GM19023 (cell line): Measurements from ENCODE around the gene EIPR1.
"Not testable (repeated sequence)": the region's sequence is repeated elsewhere in the genome, so short reads cannot be mapped to it uniquely, and the experiment has no call there.

Source experiments
- ATAC-seq: cut with Tn5 transposase; IDR thresholded peaks from one replicate; pipeline ENCODE4 v1.9.1; 2021; ENCODE audit warnings: mild to moderate bottlenecking, moderate library complexity; ENCODE audit not compliant: unreplicated experiment

The EIPR1 gene

DNA sequence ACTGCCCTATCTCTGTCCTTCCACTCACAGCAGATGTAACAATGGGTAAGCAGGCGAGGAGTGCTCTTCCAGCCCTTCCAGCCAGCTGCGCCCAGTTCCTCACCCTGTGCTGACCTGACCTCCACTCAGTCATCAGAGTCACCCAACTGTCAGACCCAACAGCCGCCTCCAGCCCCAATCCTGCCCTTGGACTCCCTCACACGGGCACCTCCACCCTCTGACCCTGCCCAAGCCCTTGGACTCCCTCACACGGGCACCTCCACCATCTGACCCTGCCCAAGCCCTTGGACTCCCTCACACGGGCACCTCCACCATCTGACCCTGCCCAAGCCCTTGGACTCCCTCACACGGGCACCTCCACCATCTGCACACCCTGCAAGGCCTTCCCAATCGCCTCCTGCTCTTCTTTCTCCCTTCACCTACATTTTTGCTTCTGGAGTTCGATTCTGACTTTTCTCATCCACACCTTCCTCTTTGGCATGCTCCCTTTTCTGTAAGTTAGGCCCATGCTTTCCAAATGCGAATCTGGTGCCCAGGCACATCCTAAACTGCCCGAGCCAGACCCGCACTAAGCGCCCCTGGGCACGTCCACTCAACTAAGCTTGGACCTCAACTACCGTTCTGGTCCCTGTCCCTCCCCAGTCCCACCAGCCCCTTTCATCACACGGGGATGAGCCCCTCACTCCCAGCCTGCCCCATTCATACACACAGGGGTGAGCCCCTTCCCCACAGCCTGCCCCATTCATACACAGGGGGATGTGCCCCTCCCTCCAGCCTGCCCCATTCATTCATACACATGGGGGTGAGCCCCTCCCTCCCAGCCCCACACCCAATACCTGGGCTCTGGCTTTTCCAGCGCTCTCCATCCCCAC is 15.9 kb downstream of the EIPR1 start:
- ATAC-seq = no peak

DNA sequence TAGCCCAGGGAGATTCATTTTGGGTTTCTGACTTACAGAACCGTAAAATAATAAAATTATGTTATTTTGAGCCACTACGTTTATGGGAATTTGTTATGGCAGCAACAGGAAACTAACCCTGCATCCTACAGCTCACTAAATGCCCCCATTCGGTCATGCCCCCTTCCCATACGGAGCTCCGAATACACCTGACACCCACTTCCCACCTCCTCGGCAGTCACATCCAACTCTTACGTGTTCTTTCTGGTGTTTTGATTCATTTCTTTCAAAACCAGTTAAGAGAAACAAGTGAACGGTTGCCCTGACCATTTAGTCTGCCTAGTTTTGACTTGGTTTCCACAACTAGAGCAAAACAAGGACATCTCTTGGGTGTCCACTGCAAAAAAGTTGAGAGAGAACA is 19.7 kb downstream of the EIPR1 start:
- no peak for ATAC-seq

DNA sequence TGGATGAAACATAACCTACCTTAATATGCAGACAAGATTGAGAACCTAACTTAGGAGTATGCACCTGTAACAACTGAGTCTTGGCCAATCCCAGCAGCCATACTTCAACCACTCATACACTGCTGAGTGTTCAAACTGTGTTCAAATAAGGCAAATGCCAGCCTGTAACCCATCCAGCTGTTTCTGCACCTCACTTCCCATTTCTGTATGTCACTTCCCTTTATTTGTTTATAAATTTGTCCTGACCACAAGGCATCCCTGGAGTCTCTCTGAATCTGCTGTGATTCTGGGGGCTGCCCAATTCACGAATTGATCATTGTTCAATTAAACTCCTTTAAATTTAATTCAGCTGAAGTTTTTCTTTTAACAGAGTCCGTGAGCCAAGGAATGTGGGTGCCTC is 20.2 kb downstream of the EIPR1 start:
- not testable (repeated sequence) for ATAC-seq

DNA sequence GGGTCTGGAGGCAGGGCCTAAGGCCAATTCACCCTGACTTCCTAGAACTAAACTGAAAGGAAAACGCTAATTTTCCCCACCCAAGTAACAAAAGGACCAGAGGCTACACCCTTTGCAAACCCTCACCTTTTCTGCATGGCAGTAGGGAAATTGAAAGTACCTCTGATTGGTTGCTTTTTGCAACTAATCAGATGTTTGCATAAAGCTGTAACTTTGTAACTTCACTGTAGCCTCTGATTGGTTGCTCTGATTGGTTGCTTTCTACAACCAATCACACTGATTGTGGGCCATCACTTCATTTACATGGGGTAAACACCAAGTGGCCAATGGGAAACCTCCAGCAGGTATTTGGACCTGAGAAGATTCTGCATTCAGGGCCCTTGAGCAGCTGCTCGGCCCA is 20.8 kb downstream of the EIPR1 start:
- ATAC-seq = no peak

DNA sequence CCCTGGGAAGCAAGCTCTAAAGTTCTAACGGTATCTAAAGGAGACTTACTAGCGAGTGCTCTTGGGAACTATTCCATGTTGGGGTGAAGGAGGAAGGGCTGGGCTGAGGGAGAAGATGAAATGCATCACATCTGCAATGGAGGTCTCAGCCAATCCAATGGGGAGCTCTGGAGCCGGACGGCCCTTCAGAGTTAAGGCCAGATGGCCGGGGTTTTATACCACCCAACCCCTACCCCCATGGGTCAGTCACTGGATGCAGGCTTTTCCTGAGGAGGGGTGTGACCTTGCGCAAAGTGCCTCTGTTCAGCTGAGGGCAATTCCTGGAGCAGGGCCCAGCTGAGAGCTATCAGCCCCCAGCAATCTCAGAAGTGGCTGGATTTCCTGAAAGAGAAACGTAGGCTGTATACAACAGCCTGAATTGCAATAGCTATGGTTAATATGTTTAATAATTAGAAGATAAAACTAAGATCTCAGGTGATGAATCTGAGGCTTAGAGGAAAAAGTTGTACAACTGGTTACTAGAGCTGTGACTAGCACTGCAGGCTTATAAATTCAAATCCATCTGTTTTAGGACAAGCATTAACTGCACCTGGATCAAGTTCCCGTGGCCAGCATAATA is 21.6 kb downstream of the EIPR1 start:
- ATAC-seq = no peak

DNA sequence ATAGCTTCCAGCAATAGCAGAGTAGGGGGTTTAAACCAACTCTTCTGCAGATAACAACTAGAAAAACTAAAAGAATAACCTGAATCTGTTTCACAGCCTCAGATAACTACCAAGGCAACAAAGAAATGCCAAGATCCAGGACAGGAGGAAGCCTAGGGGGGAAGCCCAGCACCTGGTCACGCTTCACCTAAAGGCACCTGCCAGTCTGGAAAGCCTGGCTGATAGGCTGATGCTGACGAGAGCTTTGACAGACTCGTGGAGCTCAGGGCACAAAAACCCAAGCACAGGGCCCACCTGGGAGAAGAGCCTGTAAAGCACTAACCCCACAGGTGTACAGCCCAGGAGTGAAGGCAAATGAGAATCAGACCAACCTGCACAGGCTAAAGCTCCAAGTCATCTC is 22.6 kb downstream of the EIPR1 start:
- ATAC-seq = no peak

DNA sequence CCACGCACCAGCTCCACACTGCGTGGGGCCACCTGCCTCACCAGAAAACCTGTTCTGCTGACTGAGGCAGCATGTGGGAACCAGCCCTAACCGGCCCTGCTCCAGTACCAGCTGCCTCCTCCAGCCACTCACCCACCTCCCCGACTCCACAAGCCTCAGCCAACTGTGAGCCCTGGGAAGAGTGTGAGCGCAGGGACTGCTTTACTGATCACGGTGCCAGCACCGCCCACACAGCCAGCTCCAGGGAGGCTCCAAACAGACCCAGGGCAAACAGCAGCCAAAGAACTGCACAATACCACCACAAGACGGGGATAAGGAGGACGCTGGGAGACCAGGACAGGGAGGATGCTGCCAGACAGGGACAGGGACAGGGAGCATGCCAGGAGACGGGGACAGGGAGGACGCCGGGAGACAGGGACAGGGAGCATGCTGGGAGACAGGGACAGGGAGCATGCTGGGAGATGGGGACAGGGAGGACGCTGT is 28.4 kb downstream of the EIPR1 start:
- no peak for ATAC-seq

DNA sequence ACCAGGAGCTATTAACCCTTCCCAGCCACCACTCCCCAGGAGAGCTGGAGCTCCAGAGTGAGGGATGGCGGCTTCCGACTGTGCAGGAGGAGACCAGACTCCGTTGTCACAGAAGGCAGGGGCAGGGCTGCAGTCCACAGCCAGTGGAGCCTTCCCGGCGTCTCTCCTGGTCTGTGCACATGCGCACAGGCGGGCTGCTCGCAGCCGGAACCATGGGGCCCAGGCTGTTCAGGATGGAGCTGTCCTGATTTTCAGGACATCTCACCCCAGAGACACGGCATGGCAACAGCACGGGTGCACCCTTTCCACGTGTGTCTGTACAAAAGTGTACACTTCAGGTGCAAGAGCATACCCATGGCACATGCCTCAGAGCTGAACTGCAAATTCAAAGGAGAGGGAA is 28.9 kb downstream of the EIPR1 start:
- ATAC-seq = no peak

DNA sequence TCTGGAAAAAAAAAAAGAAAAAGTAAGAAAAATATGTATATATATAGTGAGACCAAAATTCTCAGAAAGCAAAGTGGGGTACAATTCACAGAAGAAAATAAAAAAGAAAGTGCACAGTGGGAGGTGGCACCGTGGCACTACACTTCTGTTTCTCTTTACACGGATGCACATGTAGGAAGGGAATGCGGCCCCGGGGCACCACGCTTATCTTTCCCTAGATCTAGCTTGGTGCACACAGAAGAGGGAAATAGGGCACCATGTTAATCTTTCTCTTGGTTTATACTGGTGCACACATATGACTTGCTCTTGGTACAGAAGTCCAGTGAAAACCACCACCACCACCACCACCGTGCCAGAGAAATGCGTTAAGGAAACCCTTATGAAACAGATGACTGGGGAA is 32.0 kb downstream of the EIPR1 start:
- ATAC-seq = no peak

DNA sequence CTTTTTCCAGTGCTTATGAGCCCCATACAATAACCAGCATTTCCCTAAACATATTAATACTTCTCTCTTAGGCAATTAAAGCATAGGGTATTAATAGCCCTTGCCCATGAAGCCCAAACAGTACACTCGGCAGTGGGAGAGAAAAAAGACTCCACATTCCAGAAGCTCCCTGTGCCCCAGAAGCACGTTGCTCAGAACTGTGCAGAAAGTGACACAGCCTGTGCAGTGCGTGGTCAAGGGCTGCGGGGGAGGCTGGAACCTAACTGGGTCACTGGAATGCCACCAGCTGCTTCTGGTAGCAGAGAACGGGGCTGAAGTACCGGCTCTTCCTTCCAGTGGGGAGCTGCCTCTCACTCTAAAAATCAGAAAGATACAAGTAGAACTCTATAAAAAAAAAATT is 32.7 kb downstream of the EIPR1 start:
- ATAC-seq = no peak

DNA sequence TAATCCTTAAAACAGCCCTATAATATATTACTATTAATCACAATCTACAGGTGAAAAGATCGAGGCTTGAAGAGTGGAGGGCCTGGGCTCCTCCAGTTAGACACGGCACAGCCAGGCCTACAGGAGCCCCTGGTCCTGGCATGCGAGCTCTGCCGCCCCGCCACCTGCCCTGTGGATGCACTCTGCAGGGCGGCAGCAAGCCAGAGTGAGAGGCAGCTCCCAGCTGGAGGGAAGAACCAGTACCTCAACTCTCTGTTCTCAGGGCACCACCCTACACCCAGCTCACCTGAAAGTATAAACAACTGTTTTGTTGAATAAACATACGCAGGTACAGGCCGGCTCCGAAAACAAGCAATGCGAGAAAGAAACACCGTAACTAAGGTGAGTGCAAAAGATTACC is 34.6 kb downstream of the EIPR1 start:
- ATAC-seq = no peak

DNA sequence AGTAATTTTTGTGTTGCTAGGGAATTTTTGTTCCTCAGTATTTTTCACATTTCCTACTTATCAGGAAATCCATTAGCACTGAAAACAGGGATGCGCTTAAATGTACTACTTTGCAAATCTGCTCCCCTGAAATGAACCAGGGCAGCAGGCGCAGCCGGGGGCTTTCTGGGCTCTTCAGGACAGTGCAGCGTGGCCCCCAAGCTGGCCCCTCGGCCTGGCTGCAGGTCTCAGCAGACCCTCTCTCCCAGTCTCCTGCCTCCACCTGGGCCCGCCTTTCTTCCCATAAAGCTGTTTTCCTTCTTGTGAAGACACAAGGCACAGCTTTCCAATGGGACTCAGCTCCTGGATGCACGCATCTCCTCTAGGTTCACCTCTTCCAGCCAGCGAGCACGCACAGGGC is 35.3 kb downstream of the EIPR1 start:
- ATAC-seq = no peak

DNA sequence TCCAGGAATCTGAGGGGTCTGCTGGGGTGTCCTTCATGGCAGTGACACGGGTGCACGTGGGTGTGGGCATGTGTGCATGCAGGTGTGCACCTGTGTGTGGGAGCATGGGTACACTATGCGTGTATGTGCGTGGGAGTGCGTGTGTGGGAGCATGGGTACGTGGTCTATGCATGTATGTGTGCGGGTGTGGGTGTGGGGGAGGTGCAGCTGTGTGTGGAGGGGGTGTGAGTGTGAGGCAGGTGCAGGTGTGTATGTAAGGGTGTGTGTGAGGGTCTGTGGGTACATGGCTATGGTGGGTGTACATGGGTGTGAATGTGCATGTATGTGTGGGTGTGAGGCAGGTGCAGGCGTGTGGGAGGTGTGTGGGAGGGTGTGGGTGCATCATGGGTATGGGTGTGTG is 36.3 kb downstream of the EIPR1 start:
- no peak for ATAC-seq

DNA sequence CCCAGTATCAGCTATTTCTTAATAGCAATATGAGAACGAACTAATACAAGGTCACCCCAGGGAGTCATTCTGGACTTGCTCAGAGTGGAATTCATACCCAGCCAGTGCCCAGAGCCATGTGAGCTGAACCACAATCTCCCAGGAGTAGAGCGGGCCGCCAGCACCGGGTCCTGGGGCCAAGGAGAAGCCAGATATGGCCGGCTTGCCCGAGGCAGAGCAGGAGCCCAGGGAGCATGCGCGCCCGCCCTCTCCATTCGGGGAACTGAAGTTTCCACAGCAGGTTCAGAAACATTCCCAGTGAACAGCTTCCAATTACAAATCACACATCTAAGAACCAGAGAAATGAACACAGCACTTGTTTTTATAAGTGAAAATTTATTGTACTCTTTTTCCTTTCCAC is 37.5 kb downstream of the EIPR1 start:
- ATAC-seq = no peak

DNA sequence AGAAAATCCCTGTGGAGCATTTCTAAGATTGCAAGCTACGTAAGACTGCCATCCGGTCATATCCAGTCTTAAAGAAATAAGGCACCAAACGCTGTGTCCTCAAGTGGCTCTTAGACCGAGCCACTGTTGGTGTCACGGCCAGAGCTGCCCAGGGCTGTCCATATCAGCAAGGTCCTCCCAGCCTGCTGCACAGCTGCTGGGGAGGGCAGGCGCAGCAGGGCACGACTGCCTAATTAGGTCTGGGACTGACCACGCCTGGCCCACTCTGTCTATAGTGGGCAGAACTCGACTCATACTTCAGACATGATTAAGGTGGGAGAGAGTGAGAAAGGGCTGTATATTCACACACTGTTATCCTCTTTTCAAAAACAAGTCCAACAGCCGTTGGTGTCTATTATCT is 39.3 kb downstream of the EIPR1 start:
- no peak for ATAC-seq

DNA sequence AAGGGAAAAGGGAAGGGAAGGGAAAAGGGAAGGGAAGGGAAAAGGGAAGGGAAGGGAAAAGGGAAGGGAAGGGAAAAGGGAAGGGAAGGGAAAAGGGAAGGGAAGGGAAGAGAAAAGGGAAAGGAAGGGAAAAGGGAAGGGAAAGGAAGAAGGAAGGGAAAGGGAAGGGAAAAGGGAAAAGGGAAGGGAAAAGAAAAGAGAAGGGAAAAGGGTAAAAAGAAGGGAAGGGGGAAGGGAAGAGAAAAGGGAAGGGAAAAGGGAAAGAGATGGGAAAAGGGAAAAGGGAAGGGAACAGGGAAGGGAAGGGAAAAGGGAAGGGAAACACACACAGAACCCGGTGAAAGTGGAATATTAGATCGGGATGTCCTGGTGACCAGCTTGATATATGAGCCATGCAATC is 40.8 kb downstream of the EIPR1 start:
- no peak for ATAC-seq

DNA sequence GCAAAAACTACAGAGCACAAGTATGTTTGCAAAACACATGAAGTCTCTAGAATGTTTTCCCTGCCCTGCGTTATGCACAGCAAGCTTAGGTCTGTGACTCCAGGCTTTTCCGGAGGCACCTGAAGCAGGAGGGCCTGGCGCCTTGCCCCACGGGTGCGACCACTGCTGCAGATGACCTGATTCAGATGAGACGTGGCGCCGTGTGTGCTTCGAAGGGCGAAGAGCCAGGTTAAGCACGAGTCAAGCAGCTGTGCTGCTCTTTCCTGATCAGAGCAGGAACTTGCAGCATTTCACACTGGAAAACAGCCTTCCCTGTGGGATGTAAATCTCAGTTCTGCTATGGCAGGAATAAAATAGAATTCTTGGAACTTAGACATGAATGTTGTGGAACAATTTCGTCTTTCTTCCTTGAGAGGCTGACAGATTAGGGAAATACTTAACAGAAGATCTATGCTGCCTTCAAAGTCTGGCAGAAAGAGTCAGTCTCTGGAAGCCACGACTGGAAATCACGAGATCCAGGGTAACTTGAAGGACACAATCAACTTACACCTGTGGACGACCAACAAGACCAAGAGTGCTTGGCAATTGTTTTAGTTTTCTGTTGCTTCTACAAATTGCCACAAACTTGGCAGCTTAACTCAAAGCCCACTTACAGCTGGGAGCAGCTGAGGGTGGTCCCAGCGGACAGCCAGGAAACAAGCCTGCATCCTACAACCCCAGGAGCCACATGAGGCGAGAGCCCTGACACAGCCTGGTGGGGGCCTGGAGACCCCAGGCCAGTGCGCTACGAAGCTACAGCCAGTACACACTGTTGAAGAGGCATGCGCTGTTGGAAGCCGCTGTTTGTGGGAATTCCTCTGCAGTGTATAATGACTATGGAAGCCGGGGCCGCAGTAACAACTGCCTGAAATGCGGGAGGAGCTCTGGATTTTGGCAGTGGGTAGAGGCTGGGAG is 42.9 kb downstream of the EIPR1 start:
- ATAC-seq = no peak

DNA sequence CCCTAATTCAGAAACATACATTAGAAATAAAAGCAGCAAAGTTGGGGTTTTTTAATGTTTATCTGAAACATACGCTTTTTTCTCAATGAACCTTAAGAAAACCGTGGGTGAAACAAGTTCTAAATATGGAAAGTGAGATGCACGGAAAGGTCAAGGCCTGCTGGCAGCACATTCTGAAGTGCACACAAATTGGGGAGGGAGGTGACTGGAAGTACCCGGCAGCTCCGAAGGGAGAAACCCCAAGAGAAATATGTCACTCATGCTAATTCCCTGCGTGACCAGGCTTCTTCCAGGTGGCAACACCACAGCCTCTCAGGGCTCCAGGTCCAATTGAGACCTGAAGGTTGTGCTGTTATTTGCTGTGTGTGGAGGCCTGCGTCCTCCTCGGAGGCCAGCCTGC is 45.5 kb downstream of the EIPR1 start:
- ATAC-seq = no peak

DNA sequence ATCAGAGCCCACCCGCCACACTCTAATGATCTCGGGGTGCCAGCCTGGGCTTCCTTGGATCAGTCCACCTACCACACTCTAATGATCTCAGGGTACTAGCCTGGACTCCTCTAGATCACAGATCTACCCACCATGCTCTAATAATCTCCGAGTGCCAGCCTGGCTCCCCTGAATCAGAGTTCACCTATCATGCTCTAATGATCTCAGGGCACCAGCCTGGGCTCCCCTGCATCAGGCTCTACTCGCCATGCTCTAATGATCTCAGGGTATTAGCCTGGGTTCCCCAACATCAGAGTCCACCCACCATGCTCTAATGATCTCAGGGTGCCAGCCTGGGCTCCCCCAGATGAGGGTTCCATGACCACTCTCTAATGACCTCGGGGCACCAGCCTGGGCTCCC is 48.1 kb downstream of the EIPR1 start:
- no peak for ATAC-seq

DNA sequence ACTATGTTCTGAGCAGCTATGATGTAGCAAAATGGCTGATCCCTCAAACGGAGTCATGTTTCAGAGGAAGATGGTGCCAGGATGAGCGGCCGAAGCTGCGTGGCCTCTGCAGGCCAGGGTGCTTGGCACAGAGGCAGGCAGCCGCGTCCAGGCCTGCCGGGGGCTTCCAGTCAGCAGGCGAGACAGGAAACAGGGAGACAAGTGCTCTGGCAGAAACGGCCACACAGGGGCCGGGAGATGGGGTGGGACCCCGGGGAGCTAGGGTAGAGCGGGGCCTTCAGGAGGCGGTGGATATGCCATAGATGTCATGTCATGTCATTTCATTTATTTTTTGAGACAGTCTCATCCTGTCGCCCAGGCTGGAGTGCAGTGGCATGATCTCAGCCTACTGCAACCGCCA is 50.7 kb downstream of the EIPR1 start:
- no peak for ATAC-seq

DNA sequence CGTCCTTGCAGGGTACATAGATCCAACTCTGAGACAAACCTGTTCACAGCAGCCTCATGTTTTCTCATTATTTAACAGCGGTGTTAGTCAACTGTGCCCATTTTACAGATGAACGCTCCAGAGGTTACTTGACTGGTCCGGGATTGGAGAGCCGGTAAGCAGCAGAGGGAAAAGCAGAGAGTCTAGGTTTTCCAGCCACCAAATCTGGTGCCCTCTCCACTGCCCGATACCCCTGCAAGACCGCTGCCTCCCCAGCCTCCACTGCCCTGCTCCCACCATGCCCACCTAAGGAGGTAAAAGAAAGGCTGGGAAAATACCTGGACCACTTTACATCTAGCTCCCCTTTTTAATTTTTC is 51.5 kb downstream of the EIPR1 start:
- no peak for ATAC-seq
